HG03039 (cell line): Measurements from ENCODE around the gene RNF31.

ENCODE experiments used
- ATAC-seq: cut with Tn5 transposase; IDR thresholded peaks from one replicate; pipeline ENCODE4 v1.9.1; 2021; ENCODE audit warnings: mild to moderate bottlenecking, moderate library complexity; ENCODE audit not compliant: unreplicated experiment

The RNF31 gene

DNA sequence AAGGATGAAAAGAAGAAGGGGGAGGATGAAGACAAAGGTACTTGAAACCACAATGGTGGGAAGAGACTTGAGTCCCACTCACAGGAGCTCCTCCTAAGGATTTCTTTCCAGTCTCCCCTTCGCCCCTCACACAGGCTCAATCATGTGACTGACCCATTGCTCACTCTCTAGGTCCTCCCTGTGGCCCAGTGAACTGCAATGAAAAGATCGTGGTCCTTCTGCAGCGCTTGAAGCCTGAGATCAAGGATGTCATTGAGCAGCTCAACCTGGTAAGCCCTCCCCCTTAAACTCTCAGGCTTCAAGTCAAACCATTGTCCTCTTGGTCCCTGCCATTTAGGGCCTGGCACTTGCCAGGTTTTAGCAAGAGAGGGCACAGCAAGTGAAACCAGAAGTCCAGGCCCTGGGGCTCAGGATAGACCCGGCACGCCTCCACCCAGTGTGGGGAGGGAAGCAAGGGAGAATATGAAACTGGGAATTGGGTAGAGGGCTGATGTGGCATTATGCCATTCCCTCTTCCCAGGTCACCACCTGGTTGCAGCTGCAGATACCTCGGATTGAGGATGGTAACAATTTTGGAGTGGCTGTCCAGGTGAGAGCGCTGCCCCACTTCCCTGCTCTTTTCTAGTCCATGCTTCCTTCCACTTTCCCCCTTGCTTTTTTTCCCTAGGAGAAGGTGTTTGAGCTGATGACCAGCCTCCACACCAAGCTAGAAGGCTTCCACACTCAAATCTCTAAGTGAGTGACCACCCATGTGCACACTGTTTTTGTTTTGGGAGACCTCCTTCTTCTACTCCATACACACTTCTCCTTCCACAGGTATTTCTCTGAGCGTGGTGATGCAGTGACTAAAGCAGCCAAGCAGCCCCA is 9.5 kb upstream of the RNF31 start:
- no peak for ATAC-seq

- ATAC-seq, result no peak
Observed at GRCh38 chr14:24138396-24139271, 8.7 kb upstream of the RNF31 start.

- no peak for ATAC-seq
Observed at GRCh38 chr14:24139272-24139934, 7.9 kb upstream of the RNF31 start.

- peak; percentile 72 for ATAC-seq
Observed at GRCh38 chr14:24141097-24141880, 6.0 kb upstream of the RNF31 start, which contains the start of gene EMC9. Gene EMC9 (minus strand): TSS chr14:24141591. CDS start chr14:24141304, 287 bp downstream.

DNA sequence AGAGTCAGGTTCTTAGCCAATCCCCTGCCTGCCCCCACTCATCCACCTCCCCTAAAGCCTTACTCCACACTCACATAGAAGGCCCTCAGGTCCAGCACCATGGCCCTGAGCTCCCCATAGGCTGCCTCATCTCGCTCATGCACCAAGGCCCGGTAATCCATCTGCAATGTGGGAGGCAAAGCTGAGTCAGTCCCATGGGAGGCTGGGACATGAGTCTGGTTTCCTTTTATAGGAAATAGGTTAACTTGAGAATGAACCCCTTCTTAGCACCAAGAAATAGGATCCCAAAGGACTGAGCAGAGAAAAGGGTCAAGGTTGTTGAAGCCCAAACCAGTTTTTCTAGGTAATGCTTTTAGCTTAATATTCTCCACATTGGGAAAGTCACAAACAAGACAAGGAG is 3.8 kb upstream of the RNF31 start:
- no peak for ATAC-seq

- no peak for ATAC-seq
Observed at GRCh38 chr14:24144451-24144850, 2.8 kb upstream of the RNF31 start.

GRCh38 chr14:24145219-24145618 is 2.1 kb upstream of the RNF31 start:
- ATAC-seq, result no peak

DNA sequence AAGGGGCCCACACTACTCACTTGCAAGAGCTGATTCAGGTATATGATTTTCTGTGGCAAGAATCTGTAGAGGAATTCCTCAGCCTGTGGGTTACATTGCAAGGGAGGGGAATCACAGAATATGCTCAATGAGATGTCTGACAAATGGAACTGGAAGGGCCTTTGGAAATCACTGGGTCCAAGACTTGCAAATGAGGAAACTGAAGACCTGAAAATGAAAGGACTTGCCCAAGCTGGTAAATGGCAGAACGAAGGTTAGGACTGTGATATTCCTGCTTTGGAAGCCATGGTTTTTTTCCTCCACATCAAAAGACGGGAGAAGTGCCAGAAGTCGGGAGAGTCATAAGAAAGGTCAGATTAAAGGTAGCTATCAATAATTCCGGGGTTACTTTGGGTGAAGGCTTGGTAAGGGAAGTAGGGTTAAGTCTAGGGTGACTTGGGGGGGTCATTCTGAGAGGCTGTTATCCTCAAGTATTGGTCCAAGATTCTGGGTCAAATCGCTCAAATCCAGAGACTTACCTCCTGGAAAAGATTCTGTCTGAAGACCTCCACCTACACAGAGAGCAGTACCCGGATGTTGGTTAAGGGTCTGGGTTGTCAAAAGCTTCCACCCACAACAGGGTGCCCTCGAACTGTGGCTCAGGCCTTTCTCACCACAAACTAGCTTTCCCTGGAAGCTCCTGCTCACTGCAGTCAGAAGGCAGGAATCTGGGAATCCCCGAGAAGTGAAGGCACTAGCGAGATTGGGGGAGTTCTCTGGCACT is 1.4 kb upstream of the RNF31 start:
- no peak for ATAC-seq

- ATAC-seq, result peak; percentile 51
Observed at GRCh38 chr14:24146453-24146977, 783 bp upstream of the RNF31 start, which contains the start of gene PSME2. Gene PSME2 (minus strand): TSS chr14:24146610. CDS start chr14:24146581, 29 bp downstream.

GRCh38 chr14:24147761-24148428 is 597 bp downstream of the RNF31 start:
- ATAC-seq, result no peak

- no peak for ATAC-seq
Observed at GRCh38 chr14:24149302-24149969, 2.1 kb downstream of the RNF31 start.

DNA sequence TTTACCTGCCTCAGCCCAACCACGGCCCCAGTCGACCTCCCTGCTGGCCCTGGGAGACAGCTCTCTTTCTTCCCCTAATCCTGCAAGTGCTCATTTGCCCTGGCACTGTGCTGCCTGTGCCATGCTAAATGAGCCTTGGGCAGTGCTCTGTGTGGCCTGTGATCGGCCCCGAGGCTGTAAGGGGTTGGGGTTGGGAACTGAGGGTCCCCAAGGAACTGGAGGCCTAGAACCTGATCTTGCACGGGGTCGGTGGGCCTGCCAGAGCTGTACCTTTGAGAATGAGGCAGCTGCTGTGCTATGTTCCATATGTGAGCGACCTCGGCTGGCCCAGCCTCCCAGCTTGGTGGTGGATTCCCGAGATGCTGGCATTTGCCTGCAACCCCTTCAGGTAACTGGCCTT is 2.8 kb downstream of the RNF31 start:
- ATAC-seq, result no peak

GRCh38 chr14:24150567-24150966 is 3.3 kb downstream of the RNF31 start:
- no peak for ATAC-seq

DNA sequence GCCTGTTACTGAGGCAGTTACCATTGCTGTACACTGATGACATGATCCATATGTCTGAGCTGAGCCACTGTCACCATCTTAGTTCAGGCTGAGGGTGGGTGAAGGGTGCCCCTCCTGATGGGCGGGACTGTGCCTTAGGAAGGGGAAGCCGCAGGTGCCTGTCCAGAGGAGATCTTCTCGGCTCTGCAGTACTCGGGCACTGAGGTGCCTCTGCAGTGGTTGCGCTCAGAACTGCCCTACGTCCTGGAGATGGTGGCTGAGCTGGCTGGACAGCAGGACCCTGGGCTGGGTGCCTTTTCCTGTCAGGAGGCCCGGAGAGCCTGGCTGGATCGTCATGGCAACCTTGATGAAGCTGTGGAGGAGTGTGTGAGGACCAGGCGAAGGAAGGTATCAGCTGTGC is 3.7 kb downstream of the RNF31 start:
- ATAC-seq, result no peak

- ATAC-seq, result no peak
Observed at GRCh38 chr14:24151404-24152080, 4.2 kb downstream of the RNF31 start.

DNA sequence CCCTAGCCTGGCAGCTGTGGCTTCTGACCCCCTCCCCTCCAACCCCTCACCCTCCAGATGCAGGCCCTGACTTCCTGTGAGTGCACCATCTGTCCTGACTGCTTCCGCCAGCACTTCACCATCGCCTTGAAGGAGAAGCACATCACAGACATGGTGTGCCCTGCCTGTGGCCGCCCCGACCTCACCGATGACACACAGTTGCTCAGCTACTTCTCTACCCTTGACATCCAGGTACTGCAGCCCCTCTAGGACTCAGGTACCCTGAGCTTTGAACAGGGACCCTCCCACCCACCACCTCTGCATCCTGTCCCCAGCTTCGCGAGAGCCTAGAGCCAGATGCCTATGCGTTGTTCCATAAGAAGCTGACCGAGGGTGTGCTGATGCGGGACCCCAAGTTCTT is 7.8 kb downstream of the RNF31 start:
- no peak for ATAC-seq

DNA sequence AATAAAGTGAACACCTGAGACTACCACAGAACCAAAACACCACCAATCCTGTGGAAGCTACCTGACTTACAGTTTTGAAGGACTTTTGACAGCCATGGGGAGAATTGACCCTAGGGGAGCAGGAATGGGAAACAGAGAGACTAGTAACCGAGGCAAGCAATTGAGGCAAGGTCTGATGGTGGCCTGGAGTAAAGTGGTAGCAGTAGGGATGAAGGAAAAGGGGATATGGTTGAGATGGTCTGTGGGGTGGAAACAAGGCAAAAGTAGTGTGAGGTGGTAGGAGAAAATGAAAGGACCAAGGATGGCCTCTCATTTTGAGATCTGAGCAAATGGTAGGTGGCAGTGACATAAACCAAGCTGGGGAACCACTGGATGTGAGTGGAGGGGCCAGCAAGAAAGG is 9.5 kb downstream of the RNF31 start:
- ATAC-seq, result no peak

DNA sequence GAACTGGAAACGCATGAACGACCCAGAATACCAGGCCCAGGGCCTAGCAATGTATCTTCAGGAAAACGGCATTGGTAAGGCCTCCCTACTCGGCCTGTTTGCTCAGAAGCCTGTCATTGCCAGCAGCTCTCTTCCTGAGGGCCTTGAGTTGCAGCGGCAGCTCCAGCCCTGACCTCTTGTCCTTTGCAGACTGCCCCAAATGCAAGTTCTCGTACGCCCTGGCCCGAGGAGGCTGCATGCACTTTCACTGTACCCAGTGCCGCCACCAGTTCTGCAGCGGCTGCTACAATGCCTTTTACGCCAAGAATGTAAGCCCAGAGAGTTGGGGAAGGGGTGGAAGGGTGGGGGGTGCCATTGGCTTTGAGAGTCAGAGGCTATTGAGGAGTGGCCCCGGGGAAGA is 10.0 kb downstream of the RNF31 start:
- ATAC-seq, result no peak
